Measurements from ENCODE around the gene ACTG1. TPM values are rescaled to one million over a fixed set of nuclear protein-coding genes. Genes with fewer than 3 reads are reported as not detected.

ACTG1 gene
- total and polyA plus RNA-seq, 7 donors, result 150 to 620 (median 405) TPM

DNA sequence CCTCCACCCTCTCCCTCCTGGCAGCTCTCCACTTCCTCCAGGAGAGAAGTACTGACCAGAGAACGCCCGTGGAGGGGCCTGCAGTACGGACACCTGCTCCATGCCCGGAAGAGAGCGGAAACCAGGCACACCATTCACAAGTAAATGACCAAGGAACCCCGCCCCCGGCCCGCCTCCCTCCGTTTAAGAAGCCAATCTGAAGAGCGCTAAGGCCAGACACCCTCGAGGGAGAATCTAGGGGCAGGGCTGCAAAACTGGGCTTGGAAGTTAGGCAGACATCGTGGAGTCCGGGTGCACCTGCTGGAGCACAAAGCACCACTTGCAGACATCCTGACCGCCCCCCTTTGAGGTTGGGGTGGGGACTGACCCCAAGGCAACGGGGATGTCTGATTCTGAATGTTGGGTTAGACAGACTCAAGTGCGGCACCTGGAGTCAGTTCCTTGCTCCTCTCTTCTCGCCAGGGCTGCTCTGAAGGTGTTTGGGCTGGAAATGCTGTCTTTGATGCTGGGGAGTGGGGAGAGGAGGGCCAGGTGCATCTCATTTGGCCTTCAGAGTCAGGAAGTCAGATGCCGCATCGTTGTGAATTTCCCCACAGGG is 40.5 kb upstream of the ACTG1 start:
- H3K27me3 ChIP-seq (ENCODE audit: insufficient read depth in 3 of 3, low read length in 2 of 3), result no peaks in the 10 kb centered on the region
- peak; percentile 75 to 77 for DNase-seq
- no peaks in the 10 kb centered on the region for H3K9me3 ChIP-seq
- peak overlapping the region; percentile 81 for H3K27ac ChIP-seq
- peaks cover 0 to 44% of the 10 kb centered on the region in 2 donors for H3K36me3 ChIP-seq (ENCODE audit: insufficient read depth in 1 of 2, low read depth in 1 of 2)
- intact Hi-C loops (cut with DNase I), result loop anchor here in 1 of 2 donors (5.0 kb wide), 1 partner anchor 36 kb away; no protein-coding TSS in a partner anchor
- ATAC-seq, result peak; percentile 20 to 54 (median 32)
- peak overlapping the region; percentile 96 for H3K4me3 ChIP-seq
- WGBS, 3 donors, result 5 to 7% (median 5%) methylated on average over 19 of the region's 19 CpGs
- H3K4me1 ChIP-seq, result peaks cover 44% of the 10 kb centered on the region
- no peak for TF ChIP-seq CTCF (IDR thresholded peaks at IDR 0.05)

DNA sequence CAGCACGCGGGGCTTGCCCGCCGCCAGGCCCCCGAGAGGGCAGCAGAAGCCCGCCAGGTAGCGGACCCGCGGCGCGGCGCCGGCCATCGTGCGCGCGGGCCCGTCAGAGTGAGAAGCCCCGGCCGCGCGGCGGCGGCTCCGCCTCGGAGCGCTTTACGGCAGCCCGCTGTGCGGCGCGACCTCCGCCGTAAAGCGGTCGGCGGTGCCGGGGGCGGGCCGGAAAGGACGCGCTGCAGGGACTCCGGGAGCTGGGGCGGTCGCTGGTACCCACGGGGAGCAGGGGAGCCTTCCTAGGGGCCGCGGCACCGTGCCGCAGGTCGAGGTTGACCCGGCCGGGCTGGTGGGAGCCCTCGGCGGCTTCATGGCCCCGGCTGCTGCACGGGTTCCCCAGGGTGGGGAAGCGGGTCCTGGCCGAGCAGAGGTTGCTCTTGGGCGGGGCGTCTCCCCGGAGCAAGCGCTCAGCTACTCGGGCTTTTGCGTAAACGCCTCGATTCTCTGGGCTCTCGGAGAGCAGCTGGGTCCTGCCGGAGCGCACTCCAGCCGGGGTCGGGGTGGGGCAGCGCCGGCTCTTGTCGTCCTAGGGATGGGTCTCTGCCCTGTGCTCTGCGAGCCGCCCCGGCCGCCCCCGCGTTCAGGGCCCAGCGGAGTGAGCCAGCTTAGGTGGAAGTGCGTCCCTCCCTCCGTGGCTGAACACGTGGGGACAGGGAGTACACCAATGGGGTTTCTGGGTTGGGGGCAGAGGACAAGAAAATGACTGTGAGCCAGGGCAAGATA is 39.8 kb upstream of the ACTG1 start, which contains the start of gene FAAP100:
Gene FAAP100, minus strand, starts transcription at position 110 of the 774 bp plus-strand sequence. Its CDS starts 23 bp downstream, at position 87.
- DNase-seq (peak; percentile 85 to 91), ATAC-seq (peak; percentile 66 to 78 (median 72))
- Histone ChIP-seq H3K27ac (peak within 1 kb of the TSS; percentile 81), H3K36me3 (ENCODE audit: insufficient read depth in 1 of 2, low read depth in 1 of 2) (peaks cover 0 to 44% of the 10 kb centered on the region in 2 donors), H3K4me3 (peak within 1 kb of the TSS; percentile 96), H3K4me1 (peaks cover 40% of the 10 kb centered on the region), H3K9me3 (no peaks in the 10 kb centered on the region), H3K27me3 (ENCODE audit: insufficient read depth in 3 of 3, low read length in 2 of 3) (no peaks in the 10 kb centered on the region)
- intact Hi-C loops (cut with DNase I), result loop anchor here in 1 of 2 donors (5.0 kb wide), 1 partner anchor 35 kb away; no protein-coding TSS in a partner anchor
- TF ChIP-seq CTCF (IDR thresholded peaks at IDR 0.05), result no peak
- 0% methylated on average over 67 to 85 of the region's 85 CpGs for WGBS, 3 donors

DNA sequence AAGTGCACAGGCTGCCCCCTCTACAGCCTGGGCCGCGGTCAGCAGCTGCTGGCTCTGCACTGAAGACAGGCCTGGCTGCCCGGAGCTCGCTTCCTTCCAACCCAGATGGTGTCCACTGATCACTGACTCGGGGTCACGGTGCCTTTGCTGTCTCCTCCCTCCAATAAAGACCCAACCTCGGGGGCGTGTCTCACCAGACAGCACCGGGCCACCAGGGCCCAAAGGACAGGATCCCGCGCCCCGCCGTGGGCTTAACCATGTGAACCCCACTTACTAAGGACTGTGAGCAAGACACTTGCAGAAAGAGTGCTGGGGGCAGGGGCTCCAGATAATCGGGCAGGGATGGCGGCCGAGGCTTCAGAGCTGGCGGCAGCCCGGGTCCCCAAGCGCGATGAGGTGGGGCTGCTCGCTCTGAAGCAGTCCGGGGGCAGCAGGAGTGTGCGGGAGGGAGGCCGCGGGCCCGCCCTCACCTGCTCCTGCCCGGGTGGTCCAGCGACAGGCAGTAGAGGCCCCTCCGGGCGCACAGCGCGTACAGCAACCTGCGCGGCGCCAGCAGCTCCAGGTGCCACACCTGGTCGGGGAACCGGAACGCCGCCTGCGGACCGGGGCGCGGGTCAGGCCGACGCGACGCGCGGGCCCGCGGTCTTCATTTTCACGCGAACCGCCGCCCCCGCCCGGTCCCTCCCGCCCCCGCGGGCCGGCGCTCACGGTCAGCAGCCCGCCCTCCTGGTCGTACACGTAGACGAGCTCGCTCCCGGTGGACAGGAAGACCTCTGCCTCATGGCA is 39.1 kb upstream of the ACTG1 start:
- ATAC-seq, result peak in 2 of 4 donors; percentile 19 to 21
- no peaks in the 10 kb centered on the region for H3K9me3 ChIP-seq
- H3K27ac ChIP-seq, result peak overlapping the region; percentile 81
- 0 to 1% (median 0%) methylated on average over 45 to 69 of the region's 69 CpGs for WGBS, 3 donors
- peak overlapping the region; percentile 96 for H3K4me3 ChIP-seq
- TF ChIP-seq CTCF (IDR thresholded peaks at IDR 0.05), result no peak
- no peaks in the 10 kb centered on the region for H3K27me3 ChIP-seq (ENCODE audit: insufficient read depth in 3 of 3, low read length in 2 of 3)
- H3K4me1 ChIP-seq, result peaks cover 35% of the 10 kb centered on the region
- DNase-seq, result peak in 1 of 2 donors; percentile 64
- peaks cover 0 to 44% of the 10 kb centered on the region in 2 donors for H3K36me3 ChIP-seq (ENCODE audit: insufficient read depth in 1 of 2, low read depth in 1 of 2)
- intact Hi-C loops (cut with DNase I), result loop anchor here in 1 of 2 donors (5.0 kb wide), 1 partner anchor 34 kb away; no protein-coding TSS in a partner anchor

- ATAC-seq (no peak), DNase-seq (peak in 1 of 2 donors; percentile 51)
- Histone ChIP-seq H3K36me3 (ENCODE audit: insufficient read depth in 1 of 2, low read depth in 1 of 2) (peaks cover 0 to 46% of the 10 kb centered on the region in 2 donors), H3K27me3 (ENCODE audit: insufficient read depth in 3 of 3, low read length in 2 of 3) (no peaks in the 10 kb centered on the region), H3K4me1 (peaks cover 29% of the 10 kb centered on the region), H3K27ac (peak overlapping the region; percentile 30), H3K4me3 (peak overlapping the region; percentile 96), H3K9me3 (no peaks in the 10 kb centered on the region)
- TF ChIP-seq CTCF (IDR thresholded peaks at IDR 0.05), result no peak
- intact Hi-C loops (cut with DNase I), result loop anchor here in 1 of 2 donors (5.0 kb wide), 1 partner anchor 34 kb away; no protein-coding TSS in a partner anchor
- WGBS, 3 donors, result 66 to 75% (median 69%) methylated on average over 27 of the region's 27 CpGs
Observed at GRCh38 chr17:81550830-81551457, 38.3 kb upstream of the ACTG1 start.

Data from psoas muscle (tissue), 8 donors.